Measurements from ENCODE around the gene SMIM41.

- TF ChIP-seq POLR2AphosphoS5 (IDR thresholded peaks at IDR 0.05): no peak
- TF ChIP-seq TAF1 (IDR thresholded peaks at IDR 0.05; ENCODE audit: low read depth): no peak
- no peak for TF ChIP-seq CTCF (IDR thresholded peaks at IDR 0.05; ENCODE audit: poor library complexity, severe bottlenecking)
- TF ChIP-seq EZH2 (IDR thresholded peaks at IDR 0.05; ENCODE audit: borderline replicate concordance, insufficient read depth, low read length, poor library complexity, severe bottlenecking): no peak
- TF ChIP-seq SMC3 (conservative IDR thresholded peaks at IDR 0.05; ENCODE audit: poor library complexity): no peak
Observed at GRCh38 chr12:52070185-52070925, 9.1 kb upstream of the SMIM41 start.
